Astrocyte (in vitro differentiated cells and primary cell): ENCODE results near the gene JAG2. TPM values are rescaled to one million over a fixed set of nuclear protein-coding genes. Genes with fewer than 3 reads are reported as not detected.

Experiments used
- DNase-seq: peaks from one replicate; pipeline ENCODE4 v3.0.0-alpha.2; 2010; ENCODE audit warnings: low read depth
- FAIRE-seq: peaks from 2 replicates; lab custom pipeline; 2011; peaks lifted over from hg19 to GRCh38; lab: Jason Lieb, UNC
- H2AFZ ChIP-seq: 2 replicates; pipeline ENCODE4 v1.6.0; 2012; ENCODE audit warnings: low read depth, low read length, inconsistent platforms
- H3K27ac ChIP-seq: 2 replicates; pipeline ENCODE4 v1.5.1; 2011; ENCODE audit warnings: low read depth, low read length, inconsistent platforms
- H3K27me3 ChIP-seq: 2 replicates; pipeline ENCODE4 v1.6.0; 2011; ENCODE audit warnings: low read length, inconsistent platforms; ENCODE audit not compliant: insufficient read depth
- H3K36me3 ChIP-seq: 2 replicates; pipeline ENCODE4 v1.5.1; 2011; ENCODE audit warnings: low read length, inconsistent platforms; ENCODE audit not compliant: insufficient read depth
- H3K4me1 ChIP-seq: 2 replicates; pipeline ENCODE4 v1.5.1; 2011; ENCODE audit warnings: low read length, inconsistent platforms; ENCODE audit not compliant: insufficient read depth
- H3K4me2 ChIP-seq: 2 replicates; pipeline ENCODE4 v1.6.0; 2012; ENCODE audit warnings: low read length, inconsistent platforms
- H3K4me3 ChIP-seq: 2 replicates; pipeline ENCODE4 v1.5.1; 2011; ENCODE audit warnings: low read depth, mild to moderate bottlenecking, low read length, inconsistent platforms; ENCODE audit not compliant: insufficient read depth
- H3K79me2 ChIP-seq: 2 replicates; pipeline ENCODE4 v1.6.0; 2012; ENCODE audit warnings: mild to moderate bottlenecking, low read length, inconsistent platforms; ENCODE audit not compliant: insufficient read depth
- H3K9ac ChIP-seq: 2 replicates; pipeline ENCODE4 v1.6.0; 2012; ENCODE audit warnings: mild to moderate bottlenecking, low read length, inconsistent platforms
- H3K9me3 ChIP-seq: 2 replicates; pipeline ENCODE4 v1.5.1; 2012; ENCODE audit warnings: low read depth, mild to moderate bottlenecking, low read length, inconsistent platforms; ENCODE audit not compliant: insufficient read depth
- H4K20me1 ChIP-seq: 2 replicates; pipeline ENCODE4 v1.6.0; 2012; ENCODE audit warnings: low read length, inconsistent platforms; ENCODE audit not compliant: insufficient read depth
- H3K27ac Mint-ChIP-seq: one replicate; pipeline ENCODE4 v1.8.0; 2021; ENCODE audit warnings: mild to moderate bottlenecking, mixed read lengths; ENCODE audit not compliant: unreplicated experiment
- H3K27me3 Mint-ChIP-seq: one replicate; pipeline ENCODE4 v1.8.0; 2021; ENCODE audit warnings: low read depth, mixed read lengths; ENCODE audit not compliant: unreplicated experiment
- H3K36me3 Mint-ChIP-seq: one replicate; pipeline ENCODE4 v1.8.0; 2021; ENCODE audit warnings: low read depth, mixed read lengths; ENCODE audit not compliant: unreplicated experiment
- H3K4me1 Mint-ChIP-seq: one replicate; pipeline ENCODE4 v1.8.0; 2021; ENCODE audit warnings: low read depth, mixed read lengths; ENCODE audit not compliant: unreplicated experiment
- H3K4me3 Mint-ChIP-seq: one replicate; pipeline ENCODE4 v1.8.0; 2021; ENCODE audit warnings: mild to moderate bottlenecking, moderate library complexity, mixed read lengths; ENCODE audit not compliant: unreplicated experiment
- H3K9me3 Mint-ChIP-seq: one replicate; pipeline ENCODE4 v1.8.0; 2021; ENCODE audit warnings: mild to moderate bottlenecking, mixed read lengths; ENCODE audit not compliant: unreplicated experiment
- CTCF ChIP-seq: IDR thresholded peaks from 2 replicates; pipeline ENCODE4 v1.5.1; 2011; ENCODE audit warnings: low read depth, mild to moderate bottlenecking, inconsistent platforms, low read length, moderate library complexity; ENCODE audit not compliant: insufficient read depth
- EZH2 ChIP-seq: IDR thresholded peaks from 2 replicates; pipeline ENCODE4 v1.6.1; 2012; ENCODE audit warnings: mild to moderate bottlenecking, low read length, inconsistent platforms; ENCODE audit not compliant: insufficient read depth
- total RNA-seq: library from RNA; stranded (reverse); gene quantifications from 2 replicates; pipeline ENCODE4 v1.2.1, GENCODE V29; 2021

Gene JAG2
- total RNA-seq, 1 donor from 2014 or later: 6.6 TPM

- no peak overlapping the region for H3K27ac ChIP-seq
Measured at GRCh38 chr14:105132921-105133654, 35.5 kb downstream of the JAG2 start.

GRCh38 chr14:105131241-105131640 is 37.3 kb downstream of the JAG2 start:
- DNase-seq: no peak
- Mint-ChIP-seq H3K4me3 (no peak overlapping the region), H3K36me3 (peaks cover 2% of the 10 kb centered on the region), H3K9me3 (peaks cover 11% of the 10 kb centered on the region), H3K4me1 (no peaks in the 10 kb centered on the region), H3K27ac (no peak overlapping the region), H3K27me3 (peaks cover 19% of the 10 kb centered on the region)
- H3K36me3 ChIP-seq: no peaks in the 10 kb centered on the region
- H3K4me1 ChIP-seq: no peaks in the 10 kb centered on the region
- H2AFZ ChIP-seq: no peak overlapping the region
- peaks cover 21% of the 10 kb centered on the region for H3K27me3 ChIP-seq
- H3K4me2 ChIP-seq: no peak overlapping the region
- no peak overlapping the region for H3K4me3 ChIP-seq
- H3K9me3 ChIP-seq: no peaks in the 10 kb centered on the region
- H4K20me1 ChIP-seq: no peaks in the 10 kb centered on the region
- no peak overlapping the region for H3K27ac ChIP-seq
- no peak for TF ChIP-seq CTCF
- no peak for TF ChIP-seq EZH2
- no peak overlapping the region for H3K9ac ChIP-seq
- no peak for FAIRE-seq
- no peaks in the 10 kb centered on the region for H3K79me2 ChIP-seq

More at GRCh38 chr14:105132921-105133654, 35.5 kb downstream of the JAG2 start:
- Mint-ChIP-seq H3K27me3 (peaks cover 10% of the 10 kb centered on the region), H3K4me1 (no peaks in the 10 kb centered on the region), H3K4me3 (no peak overlapping the region), H3K27ac (no peak overlapping the region), H3K9me3 (peaks cover 15% of the 10 kb centered on the region), H3K36me3 (peaks cover 2% of the 10 kb centered on the region)
- Histone ChIP-seq H2AFZ (no peak overlapping the region), H4K20me1 (no peaks in the 10 kb centered on the region), H3K36me3 (no peaks in the 10 kb centered on the region), H3K9me3 (no peaks in the 10 kb centered on the region), H3K27me3 (peaks cover 15% of the 10 kb centered on the region), H3K79me2 (no peaks in the 10 kb centered on the region), H3K4me3 (no peak overlapping the region), H3K4me2 (no peak overlapping the region), H3K4me1 (no peaks in the 10 kb centered on the region), H3K9ac (no peak overlapping the region)
- no peak for DNase-seq
- FAIRE-seq: no peak
- TF ChIP-seq CTCF (no peak), EZH2 (no peak)

GRCh38 chr14:105128059-105128458 is 40.5 kb downstream of the JAG2 start:
- H3K9ac ChIP-seq: no peak overlapping the region
- H3K79me2 ChIP-seq: no peaks in the 10 kb centered on the region
- H3K4me1 Mint-ChIP-seq: no peaks in the 10 kb centered on the region
- no peak for TF ChIP-seq CTCF
- TF ChIP-seq EZH2: no peak
- peaks cover 27% of the 10 kb centered on the region for H3K27me3 ChIP-seq
- no peaks in the 10 kb centered on the region for H4K20me1 ChIP-seq
- no peaks in the 10 kb centered on the region for H3K9me3 ChIP-seq
- DNase-seq (no peak), FAIRE-seq (no peak)
- no peaks in the 10 kb centered on the region for H3K4me1 ChIP-seq
- H3K4me2 ChIP-seq: no peak overlapping the region
- peaks cover 19% of the 10 kb centered on the region for H3K9me3 Mint-ChIP-seq
- H3K4me3 Mint-ChIP-seq: no peak overlapping the region
- peaks cover 50% of the 10 kb centered on the region for H3K27me3 Mint-ChIP-seq
- no peak overlapping the region for H3K27ac Mint-ChIP-seq
- H3K27ac ChIP-seq: no peak overlapping the region
- H3K36me3 Mint-ChIP-seq: peaks cover 2% of the 10 kb centered on the region
- H2AFZ ChIP-seq: no peak overlapping the region
- H3K36me3 ChIP-seq: no peaks in the 10 kb centered on the region
- no peak overlapping the region for H3K4me3 ChIP-seq
